H1 (cell line): ENCODE measurements around the gene BIVM. TPM values are rescaled to one million over a fixed set of nuclear protein-coding genes. Genes with fewer than 3 reads are reported as not detected.

Experiments used
- CTCF ChIA-PET: fragments of 300-600 bp; sonication (Branson Sonifier 250); formaldehyde crosslinking; loops from one replicate; lab custom pipeline; 2021; ENCODE audit not compliant: partially characterized antibody; lab: Charles Lee
- POLR2A ChIA-PET: fragments of 300-600 bp; sonication (Branson Sonifier 250); formaldehyde crosslinking; loops from one replicate; lab custom pipeline; 2021; ENCODE audit warnings: inconsistent platforms; ENCODE audit not compliant: partially characterized antibody; lab: Charles Lee
- DNase-seq, 2 experiments: peaks; one replicate each; pipeline versions ENCODE4 v3.0.0 to v3.0.0-alpha.2; 2010 to 2022; ENCODE audit warnings: low spot score in 2 of 2, low read depth in 1 of 2, mixed read lengths in 1 of 2
- FAIRE-seq: peaks from 2 replicates; lab custom pipeline; 2011; peaks lifted over from hg19 to GRCh38; lab: Jason Lieb, UNC
- H2AFZ ChIP-seq: 2 replicates; pipeline ENCODE4 v1.8.1; 2012; ENCODE audit warnings: low read length, inconsistent platforms
- H2AK5ac ChIP-seq: 2 replicates; pipeline ENCODE4 v1.6.1; 2013; ENCODE audit warnings: low read depth, low read length
- H2BK120ac ChIP-seq: replicated peaks from 2 replicates; pipeline ENCODE3; 2013; ENCODE audit warnings: low read depth, low read length, inconsistent platforms
- H2BK12ac ChIP-seq: 2 replicates; pipeline ENCODE4 v1.6.1; 2013; ENCODE audit warnings: low read depth, low read length
- H2BK15ac ChIP-seq: 2 replicates; pipeline ENCODE4 v1.6.1; 2013; ENCODE audit warnings: low read length
- H2BK20ac ChIP-seq: 2 replicates; pipeline ENCODE4 v1.6.1; 2013; ENCODE audit warnings: low read length
- H2BK5ac ChIP-seq: 2 replicates; pipeline ENCODE4 v1.6.1; 2013; ENCODE audit warnings: low read depth, low read length
- H3K14ac ChIP-seq: 2 replicates; pipeline ENCODE4 v1.6.1; 2013; ENCODE audit warnings: inconsistent platforms; ENCODE audit not compliant: insufficient read length
- H3K18ac ChIP-seq: 2 replicates; pipeline ENCODE4 v1.6.1; 2013; ENCODE audit warnings: low read length; ENCODE audit errors: extremely low read depth
- H3K23ac ChIP-seq: 2 replicates; pipeline ENCODE4 v1.6.1; 2013; ENCODE audit warnings: inconsistent platforms; ENCODE audit not compliant: insufficient read length
- H3K23me2 ChIP-seq: 2 replicates; pipeline ENCODE4 v1.6.1; 2013; ENCODE audit warnings: low read depth, low read length
- H3K27ac ChIP-seq: 2 replicates; pipeline ENCODE4 v1.6.1; 2011; ENCODE audit warnings: low read depth, low read length, inconsistent platforms
- H3K27me3 ChIP-seq, 4 experiments: replicated peaks in 1 of 4; 1 replicate in 1 of 4; 2 replicates in 3 of 4; pipeline versions ENCODE4 v1.6.1 to v1.8.1; 2011 to 2013; ENCODE audit warnings: low read length in 3 of 4, mild to moderate bottlenecking in 3 of 4, inconsistent platforms in 2 of 4, mixed read lengths in 2 of 4, moderate library complexity in 1 of 4; ENCODE audit not compliant: control insufficient read depth in 3 of 4, insufficient read depth in 3 of 4; ENCODE audit errors: extremely low read depth in 1 of 4
- H3K36me3 ChIP-seq, 4 experiments: 2 replicates each; pipeline versions ENCODE4 v1.6.1 to v1.8.1; 2011 to 2013; ENCODE audit warnings: mild to moderate bottlenecking in 4 of 4, low read length in 3 of 4, moderate library complexity in 2 of 4, control low read depth in 1 of 4, inconsistent platforms in 1 of 4; ENCODE audit not compliant: insufficient read depth in 4 of 4, control insufficient read depth in 2 of 4
- H3K4ac ChIP-seq: replicated peaks from 2 replicates; pipeline ENCODE3; 2013; ENCODE audit warnings: low read length, low read depth, mixed read lengths, inconsistent platforms; ENCODE audit not compliant: insufficient read length
- H3K4me1 ChIP-seq, 4 experiments: replicated peaks in 1 of 4; 1 replicate in 1 of 4; 2 replicates in 3 of 4; pipeline versions ENCODE4 v1.6.1 to v1.8.1; 2011 to 2013; ENCODE audit warnings: low read length in 3 of 4, inconsistent platforms in 2 of 4, mixed read lengths in 1 of 4; ENCODE audit not compliant: insufficient read depth in 4 of 4, control insufficient read depth in 3 of 4
- H3K4me2 ChIP-seq, 2 experiments: 2 replicates each; pipeline versions ENCODE4 v1.6.1 to v1.8.1; 2011 to 2013; ENCODE audit warnings: low read depth in 2 of 2, low read length in 2 of 2, control low read depth in 1 of 2, inconsistent platforms in 1 of 2, mild to moderate bottlenecking in 1 of 2; ENCODE audit not compliant: insufficient read depth in 1 of 2
- H3K4me3 ChIP-seq, 4 experiments: fragments of 200-600, 300-600 bp in 1 of 4; sonication (generic), shearing (Covaris generic), sonication (Bioruptor Twin) in 1 of 4; 2 replicates each; pipeline versions ENCODE4 v1.5.1 to v1.8.1; 2011 to 2016; ENCODE audit warnings: low read length in 4 of 4, low read depth in 3 of 4, control low read depth in 2 of 4, inconsistent platforms in 2 of 4, mild to moderate bottlenecking in 2 of 4, mixed read lengths in 1 of 4, moderate library complexity in 1 of 4; ENCODE audit not compliant: insufficient read depth in 2 of 4; ENCODE audit errors: extremely low read depth in 1 of 4
- H3K56ac ChIP-seq: replicated peaks from 2 replicates; pipeline ENCODE3; 2013; ENCODE audit warnings: low read depth, mild to moderate bottlenecking, mixed read lengths, low read length, inconsistent platforms; ENCODE audit not compliant: insufficient read length
- H3K79me1 ChIP-seq: 2 replicates; pipeline ENCODE4 v1.6.1; 2013; ENCODE audit warnings: low read depth, low read length, control low read depth
- H3K79me2 ChIP-seq, 2 experiments: 2 replicates each; pipeline versions ENCODE4 v1.6.1 to v1.8.1; 2012 to 2013; ENCODE audit warnings: low read length in 2 of 2, mild to moderate bottlenecking in 2 of 2, inconsistent platforms in 1 of 2; ENCODE audit not compliant: insufficient read depth in 2 of 2, control insufficient read depth in 1 of 2
- H3K9ac ChIP-seq, 4 experiments: replicated peaks in 1 of 4; 1 replicate in 1 of 4; 2 replicates in 3 of 4; pipeline versions ENCODE4 v1.6.1 to v1.8.1; 2011 to 2013; ENCODE audit warnings: low read depth in 3 of 4, low read length in 3 of 4, control low read depth in 2 of 4, mild to moderate bottlenecking in 2 of 4, moderate library complexity in 2 of 4, inconsistent platforms in 1 of 4; ENCODE audit errors: extremely low read depth in 1 of 4
- H3K9me3 ChIP-seq, 2 experiments: 2 replicates each; pipeline versions ENCODE4 v1.6.1 to v1.8.1; 2012 to 2013; ENCODE audit warnings: mild to moderate bottlenecking in 2 of 2, moderate library complexity in 2 of 2, control low read depth in 1 of 2, inconsistent platforms in 1 of 2, low read depth in 1 of 2, low read length in 1 of 2, mixed read lengths in 1 of 2; ENCODE audit not compliant: insufficient read depth in 2 of 2
- H4K20me1 ChIP-seq, 2 experiments: replicated peaks in 1 of 2; 2 replicates each; pipeline versions ENCODE3 to v1.8.1; 2011 to 2013; ENCODE audit warnings: inconsistent platforms in 2 of 2, low read length in 2 of 2, mild to moderate bottlenecking in 1 of 2; ENCODE audit not compliant: insufficient read depth in 2 of 2, control insufficient read depth in 1 of 2
- H4K5ac ChIP-seq: 2 replicates; pipeline ENCODE4 v1.6.1; 2013; ENCODE audit warnings: low read length, low read depth, mixed read lengths, inconsistent platforms; ENCODE audit not compliant: insufficient read length
- H4K8ac ChIP-seq: 2 replicates; pipeline ENCODE4 v1.8.0; 2013; ENCODE audit warnings: mild to moderate bottlenecking, moderate library complexity, low read length, inconsistent platforms; ENCODE audit not compliant: insufficient read depth; ENCODE audit errors: extremely low read depth
- H4K91ac ChIP-seq: replicated peaks from 2 replicates; pipeline ENCODE3; 2013; ENCODE audit warnings: low read length, mixed read lengths, inconsistent platforms; ENCODE audit not compliant: insufficient read length
- ATF3 ChIP-seq: IDR thresholded peaks from 2 replicates; pipeline ENCODE4 v1.6.1; 2011; ENCODE audit warnings: low read depth, mild to moderate bottlenecking, low read length; ENCODE audit not compliant: insufficient read depth
- CTCF ChIP-seq, 3 experiments: IDR thresholded peaks; 1 replicate in 2 of 3; 2 replicates in 1 of 3; pipeline versions ENCODE4 v1.5.1 to v1.6.1; 2011; ENCODE audit warnings: low read length in 3 of 3, mild to moderate bottlenecking in 3 of 3, inconsistent platforms in 2 of 3, low read depth in 1 of 3, moderate library complexity in 1 of 3; ENCODE audit not compliant: insufficient read depth in 1 of 3; ENCODE audit errors: control extremely low read depth in 1 of 3
- PHF8 ChIP-seq: fragments of 200-600 bp; sonication (generic); conservative IDR thresholded peaks from 2 replicates; pipeline ENCODE4 v1.7.1; 2012; ENCODE audit warnings: low read depth, mild to moderate bottlenecking, inconsistent platforms, low read length, moderate library complexity
- RXRA ChIP-seq: IDR thresholded peaks from 2 replicates; pipeline ENCODE4 v1.6.1; 2011; ENCODE audit warnings: low read depth, mild to moderate bottlenecking, low read length, moderate library complexity; ENCODE audit not compliant: insufficient read depth
- SP2 ChIP-seq: IDR thresholded peaks from 2 replicates; pipeline ENCODE4 v1.6.1; 2012; ENCODE audit warnings: mild to moderate bottlenecking, low read length, inconsistent platforms
- TAF1 ChIP-seq: IDR thresholded peaks from 2 replicates; pipeline ENCODE4 v1.6.1; 2011; ENCODE audit warnings: mild to moderate bottlenecking, low read depth, low read length
- TBP ChIP-seq: IDR thresholded peaks from 2 replicates; pipeline ENCODE4 v1.6.1; 2011; ENCODE audit warnings: low read depth, low read length, improper control_type of control experiment
- TEAD4 ChIP-seq: IDR thresholded peaks from 2 replicates; pipeline ENCODE4 v1.6.1; 2012; ENCODE audit warnings: low read depth, low read length, inconsistent platforms, mixed read lengths
- WGBS, 2 experiments: shearing (Covaris generic) in 1 of 2; methylation state at CpG; one replicate each; pipeline versions ENCODE4 v1.1.6 to v1.1.7; 2013 to 2015; ENCODE audit warnings: low lambda C conversion rate in 2 of 2, mixed read lengths in 2 of 2, inconsistent platforms in 1 of 2, low coverage in 1 of 2, missing lambda C conversion rate in 1 of 2; ENCODE audit not compliant: insufficient replicate concordance in 2 of 2, insufficient coverage in 1 of 2, insufficient read length in 1 of 2; ENCODE audit errors: extremely low coverage in 1 of 2, missing lambda C conversion rate in 1 of 2; 5-methylcytosine and 5-hydroxymethylcytosine counted together
- polyA plus RNA-seq, 7 experiments: library from polyadenylated mRNA; depleted of rRNA in 3 of 7; stranded (reverse) in 5 of 7; unstranded in 2 of 7; fragments of >200 nt in 5 of 7; fragments of 200-250 nt in 2 of 7; gene quantifications; 1 replicate in 5 of 7; 2 replicates in 1 of 7; 4 replicates in 1 of 7; pipeline versions ENCODE4 v1.2.1 to v1.2.3, GENCODE V29; 2011 to 2013; ENCODE audit warnings: missing spikeins in 2 of 7, mixed read lengths in 2 of 7
- total RNA-seq: library from RNA; stranded (reverse); fragmentation: NEBNext Ultra II Directional; extraction: Animal tissue kit (Norgen Biotek cat#: 25700); gene quantifications from 2 replicates; pipeline ENCODE4 v1.2.1, GENCODE V29; 2021

The BIVM gene
- total and polyA plus RNA-seq, 2 of the 8 experiments (the other 6 are each of a cell fraction or from before 2014, with no cell fraction given): 1.8 to 5.5 TPM

- Histone ChIP-seq H3K14ac (no peak overlapping the region), H3K4me2 (no peak overlapping the region), H3K23ac (no peak overlapping the region), H2BK15ac (no peak overlapping the region), H2AK5ac (no peak overlapping the region), H3K27me3 (no peaks in the 10 kb centered on the region), H2BK20ac (no peak overlapping the region), H3K18ac (no peak overlapping the region), H3K4me1 (no peaks in the 10 kb centered on the region), H3K23me2 (no peaks in the 10 kb centered on the region), H2BK120ac (no peak overlapping the region), H4K8ac (no peak overlapping the region), H3K4ac (no peak overlapping the region), H2AFZ (no peak overlapping the region), H4K91ac (no peak overlapping the region), H2BK5ac (no peak overlapping the region), H4K20me1 (no peaks in the 10 kb centered on the region), H3K56ac (no peak overlapping the region), H3K79me2 (no peaks in the 10 kb centered on the region), H3K36me3 (peaks cover 0 to 6% (median 0%) of the 10 kb centered on the region in 4 experiments; a peak in 2 of 8 replicates), H3K27ac (no peak overlapping the region), H3K4me3 (no peak overlapping the region), H2BK12ac (no peak overlapping the region), H4K5ac (no peak overlapping the region), H3K9ac (no peak overlapping the region), H3K79me1 (no peaks in the 10 kb centered on the region), H3K9me3 (no peaks in the 10 kb centered on the region)
- 94% methylated on average over 1 of the region's 1 CpG; no CpG with 5 or more reads in 1 of the 2 experiments for WGBS, 2 experiments
- peak; percentile 32 for FAIRE-seq
- TF ChIP-seq SP2 (no peak), RXRA (no peak), TAF1 (no peak), CTCF (IDR thresholded peaks at IDR 0.05; ENCODE audit: control extremely low read depth in 1 of 3, insufficient read depth in 1 of 3, low read depth in 1 of 3, low read length in 3 of 3) (no peak), ATF3 (no peak), PHF8 (no peak), TEAD4 (no peak), TBP (no peak)
- POLR2A ChIA-PET: no interaction called here
- CTCF ChIA-PET: no interaction called here
- no peak for DNase-seq
Measured at GRCh38 chr13:102763741-102764140, 35.2 kb upstream of the BIVM start.
